NCI-H2107 treated with DMSO at 0.1 percent for 48 hours (cell line): Measurements from ENCODE around the gene EPHA10.

Source experiments
- DNase-seq: peaks from one replicate; lab custom pipeline; 2025; ENCODE audit not compliant: unreplicated experiment; lab: John Stamatoyannopoulos, UW

The EPHA10 gene

GRCh38 chr1:37764888-37765441, at the start of gene EPHA10:
Gene EPHA10, minus strand, starts transcription at chr1:37765120. Its CDS starts 54 bp downstream, at chr1:37765066.
- no peak for DNase-seq

GRCh38 chr1:37814252-37814651, 49.3 kb upstream of the EPHA10 start:
- no peak for DNase-seq

GRCh38 chr1:37813529-37814145, 48.7 kb upstream of the EPHA10 start:
- DNase-seq = no peak

GRCh38 chr1:37811027-37811655, 46.2 kb upstream of the EPHA10 start:
- DNase-seq = peak; percentile 55

GRCh38 chr1:37809942-37810341, 45.0 kb upstream of the EPHA10 start:
- DNase-seq = no peak

GRCh38 chr1:37808369-37809319, 43.7 kb upstream of the EPHA10 start:
- DNase-seq = peak; percentile 44

- DNase-seq = peak; percentile 52
These were observed 42.8 kb upstream of the EPHA10 start, which contains the start of the genes C1orf122 and YRDC for GRCh38 chr1:37807555-37808368. Gene C1orf122, plus strand, starts transcription at chr1:37807790. Its CDS starts 615 bp downstream, at chr1:37808405. Gene YRDC, minus strand, starts transcription at chr1:37808208. Its CDS starts 28 bp downstream, at chr1:37808180.

GRCh38 chr1:37807220-37807554, 42.3 kb upstream of the EPHA10 start:
- no peak for DNase-seq

GRCh38 chr1:37802439-37802838, 37.5 kb upstream of the EPHA10 start:
- no peak for DNase-seq

GRCh38 chr1:37797750-37798345, 32.9 kb upstream of the EPHA10 start:
- no peak for DNase-seq

- DNase-seq = peak; percentile 11
These were observed 30.6 kb upstream of the EPHA10 start for GRCh38 chr1:37795340-37796125.

- DNase-seq = no peak
These were observed 29.7 kb upstream of the EPHA10 start for GRCh38 chr1:37794372-37795339.

- DNase-seq = no peak
These were observed 29.0 kb upstream of the EPHA10 start, which contains the start of gene MANEAL for GRCh38 chr1:37793773-37794371. Gene MANEAL, plus strand, starts transcription at chr1:37793847. Its CDS starts 336 bp downstream, at chr1:37794183.

GRCh38 chr1:37792943-37793686, 28.2 kb upstream of the EPHA10 start:
- DNase-seq = no peak

GRCh38 chr1:37782491-37782890, 17.6 kb upstream of the EPHA10 start:
- DNase-seq = no peak

- no peak for DNase-seq
These were observed 13.7 kb upstream of the EPHA10 start for GRCh38 chr1:37778654-37779053.

GRCh38 chr1:37776946-37777516, 12.1 kb upstream of the EPHA10 start:
- no peak for DNase-seq
